Mesenchymal stem cell (in vitro differentiated cells and primary cell): ENCODE results near the gene NAV2.

Source experiments
- DNase-seq: peaks from one replicate; pipeline ENCODE4 v3.0.0-alpha.2; 2013
- H2AFZ ChIP-seq: one replicate; pipeline ENCODE4 v1.6.1; 2013; ENCODE audit warnings: low read depth, mild to moderate bottlenecking, control low read depth, inconsistent platforms, low read length, moderate library complexity
- H2AK5ac ChIP-seq: 2 replicates; pipeline ENCODE4 v1.6.1; 2013; ENCODE audit warnings: low read length, moderate library complexity, mild to moderate bottlenecking, inconsistent platforms; ENCODE audit not compliant: severe bottlenecking
- H2BK120ac ChIP-seq: one replicate; pipeline ENCODE4 v1.6.1; 2013; ENCODE audit warnings: low read depth, mild to moderate bottlenecking, inconsistent platforms, low read length, moderate library complexity
- H2BK12ac ChIP-seq, 2 experiments: one replicate each; pipeline ENCODE4 v1.6.1; 2013; ENCODE audit warnings: inconsistent platforms in 2 of 2, low read length in 2 of 2, mild to moderate bottlenecking in 2 of 2, moderate library complexity in 2 of 2, control low read depth in 1 of 2
- H2BK15ac ChIP-seq: one replicate; pipeline ENCODE4 v1.6.1; 2013; ENCODE audit warnings: mild to moderate bottlenecking, low read depth, inconsistent platforms; ENCODE audit not compliant: poor library complexity, severe bottlenecking
- H2BK5ac ChIP-seq: 2 replicates; pipeline ENCODE4 v1.6.1; 2013; ENCODE audit warnings: low read depth, mild to moderate bottlenecking, low read length, control low read depth, inconsistent platforms; ENCODE audit not compliant: poor library complexity, severe bottlenecking
- H3K14ac ChIP-seq, 2 experiments: one replicate each; pipeline ENCODE4 v1.6.1; 2013; ENCODE audit warnings: inconsistent platforms in 2 of 2, low read length in 2 of 2, control low read depth in 1 of 2, mild to moderate bottlenecking in 1 of 2, moderate library complexity in 1 of 2
- H3K18ac ChIP-seq, 2 experiments: one replicate each; pipeline ENCODE4 v1.6.1; 2013; ENCODE audit warnings: inconsistent platforms in 2 of 2, low read length in 2 of 2, control low read depth in 1 of 2, low read depth in 1 of 2, mild to moderate bottlenecking in 1 of 2
- H3K23ac ChIP-seq, 2 experiments: one replicate each; pipeline ENCODE4 v1.6.1; 2013; ENCODE audit warnings: inconsistent platforms in 2 of 2, low read length in 2 of 2, mild to moderate bottlenecking in 2 of 2, moderate library complexity in 2 of 2, control low read depth in 1 of 2
- H3K27ac ChIP-seq: 2 replicates; pipeline ENCODE4 v1.5.1; 2013; ENCODE audit warnings: mild to moderate bottlenecking, moderate library complexity, low read length, control low read depth, inconsistent platforms; ENCODE audit not compliant: poor library complexity, severe bottlenecking
- H3K27me3 ChIP-seq, 2 experiments: 2 replicates each; pipeline versions ENCODE4 v1.6.1 to v1.7.0; 2013; ENCODE audit warnings: low read length in 2 of 2, mild to moderate bottlenecking in 2 of 2, moderate library complexity in 2 of 2, control low read depth in 1 of 2, inconsistent platforms in 1 of 2; ENCODE audit not compliant: control insufficient read depth in 1 of 2, insufficient read depth in 1 of 2
- H3K36me3 ChIP-seq, 2 experiments: 2 replicates each; pipeline versions ENCODE4 v1.6.1 to v1.7.0; 2013; ENCODE audit warnings: low read length in 2 of 2, control low read depth in 1 of 2, inconsistent platforms in 1 of 2, low read depth in 1 of 2, mild to moderate bottlenecking in 1 of 2; ENCODE audit not compliant: insufficient read depth in 2 of 2, control insufficient read depth in 1 of 2
- H3K4ac ChIP-seq, 2 experiments: one replicate each; pipeline ENCODE4 v1.6.1; 2013; ENCODE audit warnings: inconsistent platforms in 2 of 2, low read length in 2 of 2, mild to moderate bottlenecking in 2 of 2, moderate library complexity in 2 of 2, control low read depth in 1 of 2, low read depth in 1 of 2
- H3K4me1 ChIP-seq: 2 replicates; pipeline ENCODE4 v1.6.1; 2013; ENCODE audit warnings: low read depth, low read length, control low read depth; ENCODE audit not compliant: control insufficient read depth, insufficient read depth
- H3K4me2 ChIP-seq: 2 replicates; pipeline ENCODE4 v1.6.1; 2013; ENCODE audit warnings: low read length, mild to moderate bottlenecking, inconsistent platforms; ENCODE audit not compliant: poor library complexity, severe bottlenecking
- H3K4me3 ChIP-seq, 2 experiments: 2 replicates each; pipeline versions ENCODE4 v1.5.1 to v1.7.0; 2013; ENCODE audit warnings: low read length in 2 of 2, mild to moderate bottlenecking in 2 of 2, control low read depth in 1 of 2, low read depth in 1 of 2; ENCODE audit not compliant: insufficient read depth in 1 of 2
- H3K79me1 ChIP-seq: replicated peaks from 2 replicates; pipeline ENCODE4 v1.6.1; 2013; ENCODE audit warnings: mild to moderate bottlenecking, control low read depth, low read length, inconsistent platforms; ENCODE audit not compliant: poor library complexity, severe bottlenecking
- H3K9ac ChIP-seq: 2 replicates; pipeline ENCODE4 v1.7.0; 2013; ENCODE audit warnings: mild to moderate bottlenecking, low read length, moderate library complexity
- H3K9me3 ChIP-seq: 2 replicates; pipeline ENCODE4 v1.7.0; 2013; ENCODE audit warnings: mild to moderate bottlenecking, low read length; ENCODE audit not compliant: control insufficient read depth
- H4K8ac ChIP-seq: one replicate; pipeline ENCODE4 v1.6.1; 2013; ENCODE audit warnings: inconsistent platforms, mild to moderate bottlenecking, low read length, moderate library complexity
- H4K91ac ChIP-seq: one replicate; pipeline ENCODE4 v1.6.1; 2013; ENCODE audit warnings: mild to moderate bottlenecking, low read length, inconsistent platforms
- WGBS: methylation state at CpG from one replicate; pipeline ENCODE4 v1.1.7; 2013; ENCODE audit warnings: mixed read lengths; 5-methylcytosine and 5-hydroxymethylcytosine counted together

Gene NAV2

DNA sequence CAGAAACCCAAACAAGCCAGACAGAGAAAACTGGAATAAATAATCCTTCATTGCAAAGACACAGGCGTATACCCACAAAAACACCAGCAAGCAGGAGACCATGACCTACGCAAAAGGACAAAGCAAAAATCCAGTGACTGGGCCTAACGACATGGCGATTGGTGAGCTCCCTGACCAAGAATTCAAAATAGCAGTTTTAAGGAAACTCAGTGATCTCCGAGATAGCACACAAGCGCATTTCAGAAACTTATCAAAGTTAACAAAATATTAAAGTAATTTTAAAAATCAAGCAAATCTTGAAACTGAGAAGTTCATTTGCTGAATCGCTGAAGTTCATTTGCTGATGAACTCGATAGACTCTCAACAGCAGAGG lies 420.0 kb downstream of the NAV2 start:
- no peak overlapping the region for H2AK5ac ChIP-seq
- no peak overlapping the region for H2BK120ac ChIP-seq
- no peak overlapping the region for H2BK12ac ChIP-seq
- peaks cover 10% of the 10 kb centered on the region for H3K4me1 ChIP-seq
- H3K4me2 ChIP-seq = no peak overlapping the region
- no peak overlapping the region for H3K4ac ChIP-seq
- no peaks in the 10 kb centered on the region for H3K9me3 ChIP-seq
- no peak for DNase-seq
- H3K79me1 ChIP-seq = no peaks in the 10 kb centered on the region
- H3K27ac ChIP-seq = no peak overlapping the region
- H3K9ac ChIP-seq = peak overlapping the region; percentile 81
- peaks cover 0 to 15% of the 10 kb centered on the region in 2 experiments for H3K27me3 ChIP-seq
- H3K18ac ChIP-seq = no peak overlapping the region
- no peak overlapping the region for H3K14ac ChIP-seq
- 33% methylated on average over 6 of the region's 8 CpGs for WGBS
- no peak overlapping the region for H4K91ac ChIP-seq
- H3K4me3 ChIP-seq = peak overlapping the region in 1 of 2 experiments; percentile 80
- no peak overlapping the region for H2BK5ac ChIP-seq
- no peak overlapping the region for H4K8ac ChIP-seq
- H2AFZ ChIP-seq = no peak overlapping the region
- H3K36me3 ChIP-seq = no peaks in the 10 kb centered on the region
- no peak overlapping the region for H3K23ac ChIP-seq
- no peak overlapping the region for H2BK15ac ChIP-seq

- DNase-seq = no peak
- Histone ChIP-seq H3K4me2 (no peak overlapping the region), H2AK5ac (no peak overlapping the region), H3K14ac (no peak overlapping the region), H3K79me1 (no peaks in the 10 kb centered on the region), H4K8ac (no peak overlapping the region), H3K27ac (no peak overlapping the region), H3K18ac (no peak overlapping the region), H3K9ac (no peak overlapping the region), H4K91ac (no peak overlapping the region), H3K27me3 (peaks cover 0 to 25% of the 10 kb centered on the region in 2 experiments), H2BK5ac (no peak overlapping the region), H2AFZ (no peak overlapping the region), H2BK15ac (no peak overlapping the region), H2BK120ac (no peak overlapping the region), H3K4ac (no peak overlapping the region), H3K36me3 (no peaks in the 10 kb centered on the region), H3K9me3 (no peaks in the 10 kb centered on the region), H3K4me1 (peaks cover 10% of the 10 kb centered on the region), H3K23ac (no peak overlapping the region), H3K4me3 (no peak overlapping the region), H2BK12ac (no peak overlapping the region)
- 78% methylated on average over 3 of the region's 5 CpGs for WGBS
Observed at GRCh38 chr11:20134991-20135736, 422.5 kb downstream of the NAV2 start.

- no peak overlapping the region for H3K18ac ChIP-seq
- H3K79me1 ChIP-seq = no peaks in the 10 kb centered on the region
- no peak overlapping the region for H3K23ac ChIP-seq
- no peaks in the 10 kb centered on the region for H3K9me3 ChIP-seq
- H3K14ac ChIP-seq = no peak overlapping the region
- no peak overlapping the region for H3K4ac ChIP-seq
- no peaks in the 10 kb centered on the region for H3K36me3 ChIP-seq
- H2BK12ac ChIP-seq = no peak overlapping the region
- DNase-seq = no peak
- H3K9ac ChIP-seq = no peak overlapping the region
- H3K27me3 ChIP-seq = peaks cover 0 to 19% of the 10 kb centered on the region in 2 experiments
- H2BK120ac ChIP-seq = no peak overlapping the region
- no peak overlapping the region for H4K8ac ChIP-seq
- H2AFZ ChIP-seq = no peak overlapping the region
- H3K4me2 ChIP-seq = no peak overlapping the region
- H2BK15ac ChIP-seq = no peak overlapping the region
- no peak overlapping the region for H2BK5ac ChIP-seq
- no peak overlapping the region for H4K91ac ChIP-seq
- H2AK5ac ChIP-seq = no peak overlapping the region
- H3K27ac ChIP-seq = no peak overlapping the region
- H3K4me1 ChIP-seq = no peaks in the 10 kb centered on the region
- H3K4me3 ChIP-seq = no peak overlapping the region
Observed at GRCh38 chr11:20137637-20138036, 425.0 kb downstream of the NAV2 start.

DNA sequence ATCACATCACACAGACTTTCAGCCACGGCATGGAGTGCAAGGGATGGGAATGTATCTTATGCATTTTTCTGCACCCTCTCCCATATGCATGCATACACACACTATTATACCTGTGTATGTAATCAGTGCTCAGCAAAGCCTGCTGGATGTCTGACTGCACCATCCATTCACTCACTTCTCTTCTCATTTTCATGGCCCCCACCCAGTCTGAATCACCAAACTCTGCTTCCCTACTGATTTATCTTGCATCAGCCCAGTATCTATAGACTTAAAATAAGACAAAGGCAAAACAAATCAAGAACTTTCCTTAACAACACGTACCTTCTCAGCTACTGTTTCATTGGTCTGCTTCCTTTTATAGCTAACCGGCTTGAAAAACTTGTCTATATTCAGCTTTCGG lies 426.1 kb downstream of the NAV2 start:
- Histone ChIP-seq H2AK5ac (no peak overlapping the region), H3K4me1 (no peaks in the 10 kb centered on the region), H2BK15ac (no peak overlapping the region), H3K27me3 (peaks cover 0 to 19% of the 10 kb centered on the region in 2 experiments), H3K18ac (no peak overlapping the region), H4K91ac (no peak overlapping the region), H4K8ac (no peak overlapping the region), H3K9me3 (no peaks in the 10 kb centered on the region), H3K14ac (no peak overlapping the region), H3K4me2 (no peak overlapping the region), H2BK120ac (no peak overlapping the region), H3K4ac (no peak overlapping the region), H3K27ac (no peak overlapping the region), H3K79me1 (no peaks in the 10 kb centered on the region), H2BK12ac (no peak overlapping the region), H3K36me3 (no peaks in the 10 kb centered on the region), H3K9ac (no peak overlapping the region), H3K23ac (no peak overlapping the region), H3K4me3 (no peak overlapping the region), H2AFZ (no peak overlapping the region), H2BK5ac (no peak overlapping the region)
- no peak for DNase-seq
- WGBS = 79% methylated on average over 4 of the region's 4 CpGs
